Fibroblast of mammary gland (primary cell): ENCODE measurements around the gene IL17B.
"Not testable (repeated sequence)": the region's sequence is repeated elsewhere in the genome, so short reads cannot be mapped to it uniquely, and the experiment has no call there.

ENCODE experiments used
- DNase-seq: peaks from one replicate; pipeline ENCODE4 v3.0.0-alpha.2; 2010; ENCODE audit warnings: low read depth
- H3K4me3 ChIP-seq: 2 replicates; pipeline ENCODE4 v1.5.1; 2011; ENCODE audit warnings: low read depth, mild to moderate bottlenecking, low read length, moderate library complexity; ENCODE audit not compliant: control insufficient read depth
- CTCF ChIP-seq: conservative IDR thresholded peaks from 2 replicates; pipeline ENCODE4 v1.5.1; 2011; ENCODE audit warnings: low read depth, low read length, inconsistent platforms; ENCODE audit not compliant: control insufficient read depth, insufficient read depth

IL17B gene

GRCh38 chr5:149404746-149405549, 25.9 kb upstream of the IL17B start:
- no peak overlapping the region for H3K4me3 ChIP-seq
- peak; percentile 93 for DNase-seq
- no peak for TF ChIP-seq CTCF

GRCh38 chr5:149403923-149404745, 25.0 kb upstream of the IL17B start:
- TF ChIP-seq CTCF: no peak
- no peak overlapping the region for H3K4me3 ChIP-seq
- DNase-seq: peak; percentile 99

GRCh38 chr5:149402291-149402690, 23.2 kb upstream of the IL17B start:
- no peak for TF ChIP-seq CTCF
- DNase-seq: no peak

GRCh38 chr5:149401051-149401450, 22.0 kb upstream of the IL17B start:
- no peak for DNase-seq
- no peak overlapping the region for H3K4me3 ChIP-seq
- no peak for TF ChIP-seq CTCF

More at GRCh38 chr5:149402291-149402690, 23.2 kb upstream of the IL17B start:
- no peak overlapping the region for H3K4me3 ChIP-seq

- H3K4me3 ChIP-seq: no peak overlapping the region
- DNase-seq: no peak
- no peak for TF ChIP-seq CTCF
Measured at GRCh38 chr5:149400304-149400703, 21.2 kb upstream of the IL17B start.

- no peak for TF ChIP-seq CTCF
- DNase-seq: no peak
- no peak overlapping the region for H3K4me3 ChIP-seq
Measured at GRCh38 chr5:149399775-149400174, 20.7 kb upstream of the IL17B start.

- H3K4me3 ChIP-seq, DNase-seq: not testable (repeated sequence)
Measured at GRCh38 chr5:149398747-149399266, 19.7 kb upstream of the IL17B start.
